Trophoblast cell (in vitro differentiated cells and primary cell): ENCODE measurements around the gene TEDC2.

Experiments
- DNase-seq, 2 donors: peaks; one replicate each; pipeline ENCODE4 v3.0.0-alpha.2; 2016
- H2AFZ ChIP-seq: 2 replicates; pipeline ENCODE4 v1.6.1; 2013; ENCODE audit warnings: low read length, moderate library complexity, mild to moderate bottlenecking; ENCODE audit not compliant: insufficient read depth, poor library complexity
- H2AK5ac ChIP-seq: 2 replicates; pipeline ENCODE4 v1.6.1; 2013; ENCODE audit warnings: mild to moderate bottlenecking, low read length
- H2BK120ac ChIP-seq: 2 replicates; pipeline ENCODE4 v1.6.1; 2013; ENCODE audit warnings: low read length, mild to moderate bottlenecking, moderate library complexity; ENCODE audit not compliant: insufficient read depth, poor library complexity
- H2BK12ac ChIP-seq: 2 replicates; pipeline ENCODE4 v1.6.1; 2013; ENCODE audit warnings: mild to moderate bottlenecking, low read length, moderate library complexity
- H2BK5ac ChIP-seq: 2 replicates; pipeline ENCODE4 v1.6.1; 2013; ENCODE audit warnings: low read length, low read depth, moderate library complexity, mild to moderate bottlenecking; ENCODE audit not compliant: poor library complexity
- H3K14ac ChIP-seq: 2 replicates; pipeline ENCODE4 v1.6.1; 2013; ENCODE audit warnings: mild to moderate bottlenecking, low read length
- H3K18ac ChIP-seq: 2 replicates; pipeline ENCODE4 v1.6.1; 2013; ENCODE audit warnings: mild to moderate bottlenecking, low read length
- H3K23ac ChIP-seq: 2 replicates; pipeline ENCODE4 v1.6.1; 2013; ENCODE audit warnings: low read length
- H3K27ac ChIP-seq: 2 replicates; pipeline ENCODE4 v1.5.1; 2013; ENCODE audit warnings: low read depth, mild to moderate bottlenecking, inconsistent platforms, low read length, moderate library complexity
- H3K27me3 ChIP-seq: 2 replicates; pipeline ENCODE4 v1.6.1; 2013; ENCODE audit warnings: inconsistent platforms, mild to moderate bottlenecking, low read length, moderate library complexity; ENCODE audit not compliant: insufficient read depth
- H3K36me3 ChIP-seq, 2 experiments: 1 replicate in 1 of 2; 2 replicates in 1 of 2; pipeline ENCODE4 v1.6.1; 2013; ENCODE audit warnings: low read length in 2 of 2, mild to moderate bottlenecking in 2 of 2, moderate library complexity in 1 of 2; ENCODE audit not compliant: insufficient read depth in 2 of 2, control insufficient read depth in 1 of 2
- H3K4ac ChIP-seq: 2 replicates; pipeline ENCODE4 v1.6.1; 2013; ENCODE audit warnings: low read depth, mild to moderate bottlenecking, low read length, moderate library complexity
- H3K4me1 ChIP-seq, 2 experiments: 1 replicate in 1 of 2; 2 replicates in 1 of 2; pipeline ENCODE4 v1.6.1; 2013; ENCODE audit warnings: low read length in 2 of 2, mild to moderate bottlenecking in 2 of 2, moderate library complexity in 1 of 2; ENCODE audit not compliant: insufficient read depth in 2 of 2, control insufficient read depth in 1 of 2
- H3K4me2 ChIP-seq: 2 replicates; pipeline ENCODE4 v1.6.1; 2013; ENCODE audit warnings: inconsistent platforms, mild to moderate bottlenecking, low read length, moderate library complexity
- H3K4me3 ChIP-seq: 2 replicates; pipeline ENCODE4 v1.5.1; 2013; ENCODE audit warnings: mild to moderate bottlenecking, low read depth, low read length, inconsistent platforms
- H3K79me1 ChIP-seq: one replicate; pipeline ENCODE4 v1.6.1; 2013; ENCODE audit warnings: low read length
- H3K79me2 ChIP-seq: 2 replicates; pipeline ENCODE4 v1.6.1; 2013; ENCODE audit warnings: low read length, mild to moderate bottlenecking; ENCODE audit not compliant: control insufficient read depth, insufficient read depth, poor library complexity
- H3K9ac ChIP-seq: 2 replicates; pipeline ENCODE4 v1.6.1; 2013; ENCODE audit warnings: mild to moderate bottlenecking, low read length
- H3K9me3 ChIP-seq: 2 replicates; pipeline ENCODE4 v1.6.1; 2013; ENCODE audit warnings: low read depth, mild to moderate bottlenecking, control low read depth, inconsistent platforms, low read length; ENCODE audit not compliant: insufficient read depth
- H4K12ac ChIP-seq: 2 replicates; pipeline ENCODE4 v1.6.1; 2013; ENCODE audit warnings: low read depth, mild to moderate bottlenecking, low read length, moderate library complexity
- H4K8ac ChIP-seq: 2 replicates; pipeline ENCODE4 v1.6.1; 2013; ENCODE audit warnings: low read depth, mild to moderate bottlenecking, low read length, moderate library complexity
- H4K91ac ChIP-seq: one replicate; pipeline ENCODE4 v1.6.1; 2013; ENCODE audit warnings: low read depth, mild to moderate bottlenecking, low read length, moderate library complexity
- WGBS: extraction: QIAGEN DNeasy Blood & Tissue Kit; methylation state at CpG from one replicate; pipeline ENCODE4 v1.1.7; 2013; ENCODE audit warnings: missing lambda C conversion rate; ENCODE audit not compliant: insufficient read length, insufficient coverage; ENCODE audit errors: extremely low coverage; 5-methylcytosine and 5-hydroxymethylcytosine counted together

Gene TEDC2

GRCh38 chr16:2485811-2486507, 26.1 kb downstream of the TEDC2 start:
- Histone ChIP-seq H3K23ac (no peak overlapping the region), H3K4ac (no peak overlapping the region), H2BK5ac (no peak overlapping the region), H3K79me2 (no peaks in the 10 kb centered on the region), H3K36me3 (no peaks in the 10 kb centered on the region), H4K8ac (no peak overlapping the region), H3K27me3 (no peaks in the 10 kb centered on the region), H4K91ac (no peak overlapping the region), H3K9me3 (peaks cover 2% of the 10 kb centered on the region), H3K18ac (no peak overlapping the region), H3K4me1 (peaks cover 4 to 5% of the 10 kb centered on the region in 2 experiments), H2BK12ac (no peak overlapping the region), H2BK120ac (no peak overlapping the region), H3K9ac (no peak overlapping the region), H2AFZ (no peak overlapping the region), H3K4me2 (no peak overlapping the region), H2AK5ac (no peak overlapping the region), H3K4me3 (no peak overlapping the region), H3K27ac (no peak overlapping the region), H4K12ac (no peak overlapping the region), H3K79me1 (no peaks in the 10 kb centered on the region), H3K14ac (no peak overlapping the region)
- no peak for DNase-seq
- no CpG with 5 or more reads among the region's 33 CpGs for WGBS

- Histone ChIP-seq H4K8ac (no peak overlapping the region), H3K18ac (no peak overlapping the region), H2BK120ac (no peak overlapping the region), H3K23ac (no peak overlapping the region), H3K79me1 (no peaks in the 10 kb centered on the region), H3K9ac (no peak overlapping the region), H3K27me3 (no peaks in the 10 kb centered on the region), H3K79me2 (no peaks in the 10 kb centered on the region), H3K4me2 (no peak overlapping the region), H2AFZ (no peak overlapping the region), H3K4me1 (peaks cover 4 to 5% of the 10 kb centered on the region in 2 experiments), H3K36me3 (no peaks in the 10 kb centered on the region), H4K12ac (no peak overlapping the region), H2BK12ac (no peak overlapping the region), H3K27ac (no peak overlapping the region), H3K4ac (no peak overlapping the region), H4K91ac (no peak overlapping the region), H2BK5ac (no peak overlapping the region), H3K4me3 (no peak overlapping the region), H2AK5ac (no peak overlapping the region), H3K9me3 (peaks cover 2% of the 10 kb centered on the region), H3K14ac (no peak overlapping the region)
- DNase-seq, result peak in 1 of 2 donors; percentile 54
- WGBS, result no CpG with 5 or more reads among the region's 29 CpGs
Observed at GRCh38 chr16:2486645-2487516, 27.0 kb downstream of the TEDC2 start.

GRCh38 chr16:2487517-2487842, 27.6 kb downstream of the TEDC2 start:
- no peak overlapping the region for H4K8ac ChIP-seq
- DNase-seq, result no peak
- WGBS, result no CpG with 5 or more reads among the region's 8 CpGs
- H2BK120ac ChIP-seq, result no peak overlapping the region
- no peak overlapping the region for H4K91ac ChIP-seq
- H3K18ac ChIP-seq, result no peak overlapping the region
- H3K4me2 ChIP-seq, result no peak overlapping the region
- no peak overlapping the region for H3K4me3 ChIP-seq
- no peak overlapping the region for H2BK5ac ChIP-seq
- H3K23ac ChIP-seq, result no peak overlapping the region
- H3K9ac ChIP-seq, result no peak overlapping the region
- no peaks in the 10 kb centered on the region for H3K27me3 ChIP-seq
- H3K79me2 ChIP-seq, result no peaks in the 10 kb centered on the region
- peaks cover 4 to 5% of the 10 kb centered on the region in 2 experiments for H3K4me1 ChIP-seq
- H3K9me3 ChIP-seq, result no peaks in the 10 kb centered on the region
- no peaks in the 10 kb centered on the region for H3K36me3 ChIP-seq
- H3K79me1 ChIP-seq, result no peaks in the 10 kb centered on the region
- no peak overlapping the region for H3K14ac ChIP-seq
- no peak overlapping the region for H3K27ac ChIP-seq
- H4K12ac ChIP-seq, result no peak overlapping the region
- no peak overlapping the region for H2AFZ ChIP-seq
- no peak overlapping the region for H3K4ac ChIP-seq
- H2AK5ac ChIP-seq, result no peak overlapping the region
- H2BK12ac ChIP-seq, result no peak overlapping the region

- Histone ChIP-seq H3K4me1 (peaks cover 4 to 5% of the 10 kb centered on the region in 2 experiments), H4K91ac (no peak overlapping the region), H2BK12ac (no peak overlapping the region), H3K14ac (no peak overlapping the region), H2BK120ac (no peak overlapping the region), H3K4ac (no peak overlapping the region), H3K4me3 (no peak overlapping the region), H2BK5ac (no peak overlapping the region), H3K18ac (no peak overlapping the region), H3K23ac (no peak overlapping the region), H4K12ac (no peak overlapping the region), H3K4me2 (no peak overlapping the region), H3K9ac (no peak overlapping the region), H3K79me2 (no peaks in the 10 kb centered on the region), H4K8ac (no peak overlapping the region), H3K27ac (no peak overlapping the region), H3K9me3 (no peaks in the 10 kb centered on the region), H3K36me3 (no peaks in the 10 kb centered on the region), H2AFZ (no peak overlapping the region), H3K27me3 (no peaks in the 10 kb centered on the region), H3K79me1 (no peaks in the 10 kb centered on the region), H2AK5ac (no peak overlapping the region)
- WGBS, result no CpG with 5 or more reads among the region's 15 CpGs
- no peak for DNase-seq
Observed at GRCh38 chr16:2487903-2488531, 28.1 kb downstream of the TEDC2 start.
